Activated naive CD8-positive, alpha-beta T cell treated with anti-CD3 and anti-CD28 coated beads, Interleukin-2, amount 10 ng/mL, durations not matched to agents 7 days and 5 days (primary cell): ENCODE measurements around the gene PKN2. TPM values are rescaled to one million over a fixed set of nuclear protein-coding genes. Genes with fewer than 3 reads are reported as not detected.

Source experiments
- ATAC-seq: fragments of 150-1000 bp; cut with Tn5 transposase; one replicate; pipeline ENCODE4 v1.10.0; 2021; ENCODE audit warnings: low read depth, moderate library complexity
- POLR2A ChIA-PET: fragments of 350-600 bp; sonication (Branson Sonifier 250); formaldehyde crosslinking; loops from one replicate; lab custom pipeline; 2021; ENCODE audit warnings: antibody characterized with exemption; lab: Charles Lee
- DNase-seq: peaks from one replicate; pipeline ENCODE4 v3.0.0; 2021
- H3K27ac Mint-ChIP-seq: one replicate; pipeline ENCODE4 v1.8.0; 2022; ENCODE audit warnings: mild to moderate bottlenecking, mixed read lengths
- H3K27me3 Mint-ChIP-seq: one replicate; pipeline ENCODE4 v1.8.0; 2022; ENCODE audit warnings: mild to moderate bottlenecking, moderate library complexity, mixed read lengths
- H3K36me3 Mint-ChIP-seq: one replicate; pipeline ENCODE4 v1.8.0; 2021; ENCODE audit warnings: mild to moderate bottlenecking, mixed read lengths
- H3K4me1 Mint-ChIP-seq: one replicate; pipeline ENCODE4 v1.8.0; 2021; ENCODE audit warnings: mixed read lengths
- H3K4me3 Mint-ChIP-seq: one replicate; pipeline ENCODE4 v1.8.0; 2022; ENCODE audit warnings: mild to moderate bottlenecking, moderate library complexity, mixed read lengths
- H3K9me3 Mint-ChIP-seq: one replicate; pipeline ENCODE4 v1.8.0; 2021; ENCODE audit warnings: mixed read lengths
- total RNA-seq, 2 experiments: library from RNA; stranded (reverse); gene quantifications; one replicate each; pipeline ENCODE4 v1.2.3, GENCODE V29; 2021

The PKN2 gene
- total RNA-seq, 2 experiments from 2014 or later: 32.4 to 36.7 TPM

GRCh38 chr1:88729297-88729696 lies 45.2 kb downstream of the PKN2 start:
- ATAC-seq (no peak), DNase-seq (no peak)
- POLR2A ChIA-PET: no interaction called here
- peaks cover 38% of the 10 kb centered on the region for H3K36me3 Mint-ChIP-seq
- no peak overlapping the region for H3K27ac Mint-ChIP-seq
- no peaks in the 10 kb centered on the region for H3K27me3 Mint-ChIP-seq
- H3K9me3 Mint-ChIP-seq: peaks cover 3% of the 10 kb centered on the region
- peaks cover 6% of the 10 kb centered on the region for H3K4me1 Mint-ChIP-seq
- no peak overlapping the region for H3K4me3 Mint-ChIP-seq

GRCh38 chr1:88730132-88730675 lies 46.1 kb downstream of the PKN2 start:
- Mint-ChIP-seq H3K27me3 (no peaks in the 10 kb centered on the region), H3K4me3 (no peak overlapping the region), H3K36me3 (peaks cover 45% of the 10 kb centered on the region), H3K27ac (no peak overlapping the region), H3K9me3 (peaks cover 7% of the 10 kb centered on the region), H3K4me1 (peaks cover 10% of the 10 kb centered on the region)
- POLR2A ChIA-PET: no interaction called here
- no peak for DNase-seq
- ATAC-seq: no peak

GRCh38 chr1:88730995-88731394 lies 46.9 kb downstream of the PKN2 start:
- H3K27me3 Mint-ChIP-seq: no peaks in the 10 kb centered on the region
- H3K4me1 Mint-ChIP-seq: peaks cover 10% of the 10 kb centered on the region
- peaks cover 52% of the 10 kb centered on the region for H3K36me3 Mint-ChIP-seq
- peaks cover 8% of the 10 kb centered on the region for H3K9me3 Mint-ChIP-seq
- no peak overlapping the region for H3K4me3 Mint-ChIP-seq
- ATAC-seq: no peak
- H3K27ac Mint-ChIP-seq: no peak overlapping the region
- DNase-seq: no peak
- POLR2A ChIA-PET: no interaction called here

- ATAC-seq (no peak), DNase-seq (no peak)
- peaks cover 8% of the 10 kb centered on the region for H3K9me3 Mint-ChIP-seq
- peaks cover 53% of the 10 kb centered on the region for H3K36me3 Mint-ChIP-seq
- no peaks in the 10 kb centered on the region for H3K27me3 Mint-ChIP-seq
- no peak overlapping the region for H3K4me3 Mint-ChIP-seq
- peaks cover 8% of the 10 kb centered on the region for H3K4me1 Mint-ChIP-seq
- H3K27ac Mint-ChIP-seq: no peak overlapping the region
- POLR2A ChIA-PET: no interaction called here
Observed at GRCh38 chr1:88731475-88732269, 47.6 kb downstream of the PKN2 start.

- H3K27me3 Mint-ChIP-seq: no peaks in the 10 kb centered on the region
- DNase-seq (no peak), ATAC-seq (no peak)
- POLR2A ChIA-PET: interaction anchor here (0.7 kb wide), 1 partner anchor 160 kb away, joined by 3 read pairs; no protein-coding TSS in a partner anchor
- no peak overlapping the region for H3K27ac Mint-ChIP-seq
- peaks cover 11% of the 10 kb centered on the region for H3K4me1 Mint-ChIP-seq
- H3K9me3 Mint-ChIP-seq: peaks cover 8% of the 10 kb centered on the region
- peaks cover 32% of the 10 kb centered on the region for H3K36me3 Mint-ChIP-seq
- H3K4me3 Mint-ChIP-seq: no peak overlapping the region
Observed at GRCh38 chr1:88735382-88735781, 51.3 kb downstream of the PKN2 start.

GRCh38 chr1:88735909-88736308 lies 51.8 kb downstream of the PKN2 start:
- POLR2A ChIA-PET: interaction anchor here (0.7 kb wide), 1 partner anchor 160 kb away, joined by 3 read pairs; no protein-coding TSS in a partner anchor
- H3K27me3 Mint-ChIP-seq: no peaks in the 10 kb centered on the region
- no peak for DNase-seq
- H3K4me1 Mint-ChIP-seq: peaks cover 11% of the 10 kb centered on the region
- no peak for ATAC-seq
- H3K9me3 Mint-ChIP-seq: peaks cover 8% of the 10 kb centered on the region
- H3K27ac Mint-ChIP-seq: no peak overlapping the region
- no peak overlapping the region for H3K4me3 Mint-ChIP-seq
- H3K36me3 Mint-ChIP-seq: peaks cover 31% of the 10 kb centered on the region

- Mint-ChIP-seq H3K9me3 (peaks cover 8% of the 10 kb centered on the region), H3K4me3 (no peak overlapping the region), H3K27me3 (no peaks in the 10 kb centered on the region), H3K36me3 (peaks cover 30% of the 10 kb centered on the region), H3K4me1 (peaks cover 11% of the 10 kb centered on the region), H3K27ac (no peak overlapping the region)
- POLR2A ChIA-PET: no interaction called here
- ATAC-seq (no peak), DNase-seq (no peak)
Observed at GRCh38 chr1:88736633-88737248, 52.7 kb downstream of the PKN2 start.

- H3K4me1 Mint-ChIP-seq: peaks cover 11% of the 10 kb centered on the region
- ATAC-seq: no peak
- H3K27me3 Mint-ChIP-seq: no peaks in the 10 kb centered on the region
- no peak overlapping the region for H3K4me3 Mint-ChIP-seq
- H3K36me3 Mint-ChIP-seq: peaks cover 30% of the 10 kb centered on the region
- no peak for DNase-seq
- no peak overlapping the region for H3K27ac Mint-ChIP-seq
- POLR2A ChIA-PET: no interaction called here
- peaks cover 8% of the 10 kb centered on the region for H3K9me3 Mint-ChIP-seq
Observed at GRCh38 chr1:88737338-88737927, 53.4 kb downstream of the PKN2 start.

- ATAC-seq: no peak
- Mint-ChIP-seq H3K27me3 (no peaks in the 10 kb centered on the region), H3K36me3 (peaks cover 27% of the 10 kb centered on the region), H3K4me3 (no peak overlapping the region), H3K4me1 (peaks cover 6% of the 10 kb centered on the region), H3K27ac (no peak overlapping the region), H3K9me3 (peaks cover 1% of the 10 kb centered on the region)
- no peak for DNase-seq
- POLR2A ChIA-PET: no interaction called here
Observed at GRCh38 chr1:88740784-88741183, 56.7 kb downstream of the PKN2 start.

- Mint-ChIP-seq H3K4me1 (peaks cover 6% of the 10 kb centered on the region), H3K4me3 (no peak overlapping the region), H3K36me3 (peaks cover 28% of the 10 kb centered on the region), H3K27ac (no peak overlapping the region), H3K27me3 (no peaks in the 10 kb centered on the region), H3K9me3 (no peaks in the 10 kb centered on the region)
- no peak for ATAC-seq
- DNase-seq: no peak
- POLR2A ChIA-PET: no interaction called here
Observed at GRCh38 chr1:88741413-88741812, 57.3 kb downstream of the PKN2 start.

- DNase-seq (no peak), ATAC-seq (no peak)
- POLR2A ChIA-PET: no interaction called here
- no peak overlapping the region for H3K4me3 Mint-ChIP-seq
- H3K27me3 Mint-ChIP-seq: no peaks in the 10 kb centered on the region
- H3K27ac Mint-ChIP-seq: no peak overlapping the region
- H3K36me3 Mint-ChIP-seq: peaks cover 34% of the 10 kb centered on the region
- H3K9me3 Mint-ChIP-seq: no peaks in the 10 kb centered on the region
- peaks cover 6% of the 10 kb centered on the region for H3K4me1 Mint-ChIP-seq
Observed at GRCh38 chr1:88742531-88742930, 58.5 kb downstream of the PKN2 start.

- POLR2A ChIA-PET: no interaction called here
- Mint-ChIP-seq H3K4me1 (no peaks in the 10 kb centered on the region), H3K36me3 (peaks cover 32% of the 10 kb centered on the region), H3K27ac (no peak overlapping the region), H3K27me3 (no peaks in the 10 kb centered on the region), H3K9me3 (no peaks in the 10 kb centered on the region), H3K4me3 (no peak overlapping the region)
- no peak for ATAC-seq
- no peak for DNase-seq
Observed at GRCh38 chr1:88744142-88744541, 60.1 kb downstream of the PKN2 start.

- peaks cover 30% of the 10 kb centered on the region for H3K36me3 Mint-ChIP-seq
- ATAC-seq (no peak), DNase-seq (no peak)
- POLR2A ChIA-PET: no interaction called here
- H3K4me3 Mint-ChIP-seq: no peak overlapping the region
- no peaks in the 10 kb centered on the region for H3K27me3 Mint-ChIP-seq
- no peak overlapping the region for H3K27ac Mint-ChIP-seq
- no peaks in the 10 kb centered on the region for H3K9me3 Mint-ChIP-seq
- no peaks in the 10 kb centered on the region for H3K4me1 Mint-ChIP-seq
Observed at GRCh38 chr1:88746916-88747315, 62.8 kb downstream of the PKN2 start.
